NCI-H2171 treated with DMSO at 0.1 percent for 48 hours (cell line): ENCODE measurements around the gene NYNRIN.

Experiments used
- DNase-seq: peaks from one replicate; lab custom pipeline; 2025; lab: John Stamatoyannopoulos, UW

NYNRIN gene

DNA sequence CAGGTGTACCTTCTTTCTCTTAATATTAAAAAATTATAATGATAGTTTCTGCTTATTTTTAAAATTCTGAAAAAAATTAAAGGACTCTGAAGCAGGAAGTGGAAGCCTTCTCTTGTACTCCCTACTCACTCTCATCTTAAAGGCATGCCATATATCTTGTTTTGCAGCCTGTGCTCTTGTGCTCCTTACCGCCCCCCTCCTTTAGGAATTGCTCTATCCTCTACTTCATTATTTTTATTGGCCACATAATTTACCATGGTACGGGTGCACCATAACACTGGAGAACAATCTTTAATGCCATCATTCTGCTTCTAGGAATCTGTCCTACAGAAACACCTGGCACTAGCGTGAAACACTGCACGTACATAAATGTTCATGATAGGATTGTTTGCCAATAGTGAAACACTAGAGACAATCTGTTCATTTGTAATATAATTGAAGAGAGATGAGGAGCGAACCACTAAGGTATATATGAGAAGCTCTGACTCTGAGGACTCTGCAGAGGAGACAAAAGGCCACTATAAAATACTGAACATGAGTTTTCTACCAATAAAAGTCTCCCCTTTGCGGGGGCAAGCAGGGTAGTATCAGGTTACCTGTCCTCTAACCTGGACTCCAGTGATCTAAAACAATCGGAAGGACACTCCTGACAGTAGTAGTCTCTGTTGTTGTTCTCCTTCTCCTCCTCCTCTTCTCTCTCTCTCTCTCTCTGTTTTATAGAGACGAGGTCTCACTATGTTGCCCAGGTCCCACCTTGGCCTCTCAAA, 6.3 kb upstream of the NYNRIN start:
- peak; percentile 82 for DNase-seq

DNA sequence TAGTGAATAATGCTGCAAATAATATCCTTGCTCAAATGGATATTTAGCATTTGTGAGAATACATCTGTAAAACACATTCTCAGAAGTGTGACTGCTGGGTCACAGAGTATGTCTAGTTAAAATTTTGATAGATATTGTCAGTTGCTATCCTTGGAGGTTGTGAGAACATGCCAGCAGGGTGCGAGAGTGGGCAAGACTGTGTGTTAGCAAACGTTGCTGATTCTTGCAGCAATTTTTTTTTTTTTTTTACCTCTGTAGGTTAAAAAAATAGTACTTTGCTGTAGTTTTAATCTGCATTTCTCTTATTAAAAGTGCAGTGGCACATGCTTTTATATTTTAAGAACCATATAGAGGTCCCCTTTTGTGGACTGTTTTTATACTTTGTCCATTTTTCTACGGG, 4.5 kb upstream of the NYNRIN start:
- DNase-seq, result peak; percentile 63

DNA sequence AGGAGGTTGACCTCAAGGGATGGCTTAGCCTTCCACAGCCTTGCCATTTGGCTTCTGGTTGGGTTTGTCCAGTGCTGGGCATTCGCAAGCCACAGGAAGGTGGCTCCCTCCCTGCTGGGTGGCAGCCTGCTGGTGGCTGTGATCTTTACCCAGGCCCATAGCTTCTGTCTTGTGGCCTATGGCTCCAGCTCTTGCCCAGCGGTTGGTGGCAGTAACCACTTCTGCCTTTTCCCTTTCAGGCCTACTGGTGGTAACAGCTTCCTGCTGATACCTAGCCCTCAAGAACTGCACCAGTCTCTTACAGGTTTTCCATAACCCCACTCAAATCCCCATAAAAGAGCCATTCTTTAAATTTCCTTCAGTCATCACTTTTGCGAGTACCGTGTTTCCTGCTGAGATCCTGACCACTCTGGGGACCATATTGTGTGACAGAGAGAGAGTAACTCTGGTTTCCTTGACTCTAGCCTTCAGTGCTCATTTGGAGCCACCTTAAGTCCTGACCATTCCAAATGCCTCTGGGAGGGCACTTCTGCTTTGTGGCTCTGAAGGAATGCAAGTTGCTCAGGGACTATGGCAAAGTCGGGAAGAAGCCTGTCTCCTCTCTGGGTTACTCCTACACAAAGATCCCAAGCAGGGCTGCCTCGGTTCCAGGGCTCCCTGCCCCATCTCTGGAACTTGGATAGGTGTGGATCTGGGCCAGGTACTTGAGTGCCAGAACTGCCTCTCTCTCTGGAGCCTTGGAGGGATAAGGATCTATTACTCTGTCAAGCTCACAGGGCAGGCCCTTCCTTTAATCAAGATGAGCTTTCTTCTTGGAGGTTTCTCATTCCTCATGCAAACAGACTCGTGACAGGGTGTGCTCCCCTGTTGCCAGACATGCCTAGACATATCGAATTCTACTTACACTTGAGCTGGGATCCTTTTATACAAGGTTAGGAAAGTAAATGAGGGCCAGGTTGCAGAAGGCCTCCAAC, 2.9 kb upstream of the NYNRIN start:
- DNase-seq, result peak; percentile 58

DNA sequence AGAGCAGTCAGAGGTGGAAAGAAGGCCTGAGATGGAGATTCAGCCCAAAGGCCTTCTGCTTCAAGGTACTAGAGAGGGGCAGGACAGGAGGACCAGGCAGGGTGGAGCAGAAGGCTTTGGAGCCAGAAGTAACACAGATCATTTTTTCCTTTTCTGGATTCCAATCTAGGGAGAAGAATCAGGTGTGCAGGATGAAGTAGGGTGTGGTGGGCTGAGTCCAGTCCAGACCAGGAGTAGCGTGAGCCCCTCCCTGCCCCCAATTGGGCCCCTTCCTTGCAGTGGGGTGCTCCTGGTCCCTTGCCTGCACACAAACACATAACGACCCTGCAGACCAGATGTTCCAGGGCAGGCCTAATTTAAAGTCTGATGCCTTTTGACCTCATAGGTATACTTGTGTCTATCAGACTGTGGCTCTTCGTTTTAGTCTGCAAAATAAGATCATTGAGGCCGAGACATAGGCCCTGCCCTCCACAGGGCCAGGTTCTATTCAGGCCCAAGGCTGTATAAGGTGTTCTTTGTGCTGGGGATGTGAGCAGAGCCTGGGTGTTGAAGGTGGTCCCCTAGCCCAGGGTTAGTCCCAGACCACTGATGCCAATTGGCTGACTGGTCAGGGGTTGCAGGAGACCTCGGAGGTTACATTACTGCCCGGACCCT, 1.0 kb upstream of the NYNRIN start:
- DNase-seq, result peak; percentile 16

DNA sequence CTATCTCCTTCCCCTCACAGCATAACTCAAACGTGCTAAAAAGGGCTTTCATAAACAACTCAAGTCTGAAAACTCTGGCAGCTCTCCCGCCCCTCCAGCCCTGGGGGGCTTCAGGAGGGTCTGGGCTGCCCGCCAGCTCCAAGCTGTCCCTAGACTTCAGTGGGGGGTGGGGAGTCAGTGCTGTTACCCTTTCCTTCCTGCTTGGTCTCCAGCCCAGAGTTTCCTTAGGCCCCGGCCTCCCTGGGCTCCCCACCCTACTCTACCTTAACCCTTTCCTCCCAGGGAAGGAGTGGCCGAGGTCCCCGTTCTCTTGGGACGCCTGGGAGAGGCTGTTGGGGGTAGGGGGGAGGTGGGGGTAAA, 530 bp upstream of the NYNRIN start:
- no peak for DNase-seq

DNA sequence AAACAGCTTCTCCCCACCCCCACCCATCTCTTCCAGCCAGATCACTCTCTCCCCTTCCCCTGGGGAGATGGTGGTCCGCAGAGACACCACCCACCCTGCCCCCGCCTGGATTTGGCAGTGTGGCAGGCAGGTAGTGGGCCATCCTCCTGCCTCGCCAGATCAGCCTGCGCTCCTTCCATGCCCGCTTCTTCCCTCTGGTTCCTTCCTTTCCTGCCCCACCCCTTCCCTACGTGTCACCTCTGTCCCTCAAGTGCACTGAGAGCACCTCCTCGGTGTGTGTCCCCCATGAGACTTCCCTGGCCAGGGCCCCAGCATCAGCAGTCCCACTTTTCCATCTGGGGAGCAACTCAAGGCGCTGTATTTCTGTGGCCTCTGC, 632 bp downstream of the NYNRIN start:
- DNase-seq, result peak; percentile 6

DNA sequence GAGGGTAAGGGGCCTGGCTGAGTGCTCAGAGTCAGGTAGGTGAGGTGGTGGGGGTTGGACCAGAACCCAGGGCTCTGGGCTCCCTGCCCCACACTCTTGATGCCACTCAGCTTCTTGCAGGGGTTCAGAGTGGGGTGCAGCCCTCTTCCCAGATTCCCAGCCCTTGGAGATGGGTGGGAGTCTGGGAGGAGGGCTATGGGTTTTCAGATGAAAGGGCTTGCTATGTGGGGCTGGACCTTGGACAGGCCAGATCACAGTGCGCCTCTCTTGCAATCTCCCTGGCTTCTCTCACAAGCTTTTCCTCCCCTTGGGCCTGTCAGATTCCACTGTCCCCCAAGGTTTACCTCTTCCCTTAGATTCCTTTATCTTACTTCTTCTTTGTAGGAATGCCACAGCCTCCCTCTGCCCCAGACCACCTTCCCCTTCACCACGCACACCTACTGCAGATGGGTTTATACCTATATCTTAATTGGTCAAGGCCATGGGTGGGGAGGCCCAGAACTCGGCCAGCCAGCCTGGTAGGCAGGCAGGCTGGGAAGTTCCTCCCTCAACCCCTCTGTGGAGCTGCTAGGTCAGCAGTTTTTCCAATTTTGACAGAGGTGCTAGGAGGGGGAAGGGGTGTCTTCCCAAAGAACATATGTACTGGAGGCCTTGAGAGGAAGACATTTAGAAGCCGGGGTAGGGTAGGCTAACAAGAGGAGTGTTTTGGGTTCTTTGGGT, 1.4 kb downstream of the NYNRIN start:
- no peak for DNase-seq

DNA sequence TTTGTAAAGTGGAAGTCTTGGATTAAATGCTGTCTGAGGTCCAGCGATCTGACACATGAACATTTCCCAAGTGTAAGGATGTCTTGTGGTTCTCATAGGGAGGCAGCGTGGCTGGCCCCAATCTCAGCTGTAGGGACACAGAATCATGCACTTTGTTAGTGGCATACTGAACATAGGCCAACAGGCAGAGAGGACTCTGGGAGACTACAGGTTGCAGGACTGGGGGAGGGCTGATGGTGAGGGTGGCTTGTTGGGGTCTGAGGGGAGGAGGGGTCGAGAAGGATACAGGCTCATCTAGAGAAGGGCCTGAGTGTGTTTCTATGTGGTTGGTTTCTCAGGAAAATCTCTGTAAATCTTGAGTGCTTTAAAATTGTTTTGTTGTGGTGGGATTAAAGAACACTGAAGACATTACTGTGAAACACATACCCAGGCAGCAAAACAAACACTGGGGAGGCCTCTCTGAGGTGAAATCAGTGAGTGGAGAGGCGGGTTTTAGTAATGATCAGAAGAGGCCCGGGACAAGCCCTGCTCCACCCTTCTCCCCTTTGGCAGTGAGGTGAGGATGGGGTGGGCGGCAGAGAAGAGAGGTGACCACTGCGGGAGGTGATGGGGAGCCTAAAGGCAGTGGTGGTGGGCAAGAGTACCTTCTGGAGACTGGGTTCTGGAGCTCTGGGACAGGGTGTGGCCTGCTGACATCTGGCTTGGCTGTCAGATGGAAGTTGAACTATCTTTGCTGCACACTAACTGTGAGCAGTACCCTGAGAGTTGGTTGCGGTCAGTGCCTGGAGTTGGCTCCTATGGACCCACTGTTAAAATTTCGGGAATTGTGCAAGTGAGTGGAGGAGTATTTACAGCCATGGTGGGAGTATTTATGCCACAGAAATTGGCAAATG, 3.3 kb downstream of the NYNRIN start:
- DNase-seq, result no peak

DNA sequence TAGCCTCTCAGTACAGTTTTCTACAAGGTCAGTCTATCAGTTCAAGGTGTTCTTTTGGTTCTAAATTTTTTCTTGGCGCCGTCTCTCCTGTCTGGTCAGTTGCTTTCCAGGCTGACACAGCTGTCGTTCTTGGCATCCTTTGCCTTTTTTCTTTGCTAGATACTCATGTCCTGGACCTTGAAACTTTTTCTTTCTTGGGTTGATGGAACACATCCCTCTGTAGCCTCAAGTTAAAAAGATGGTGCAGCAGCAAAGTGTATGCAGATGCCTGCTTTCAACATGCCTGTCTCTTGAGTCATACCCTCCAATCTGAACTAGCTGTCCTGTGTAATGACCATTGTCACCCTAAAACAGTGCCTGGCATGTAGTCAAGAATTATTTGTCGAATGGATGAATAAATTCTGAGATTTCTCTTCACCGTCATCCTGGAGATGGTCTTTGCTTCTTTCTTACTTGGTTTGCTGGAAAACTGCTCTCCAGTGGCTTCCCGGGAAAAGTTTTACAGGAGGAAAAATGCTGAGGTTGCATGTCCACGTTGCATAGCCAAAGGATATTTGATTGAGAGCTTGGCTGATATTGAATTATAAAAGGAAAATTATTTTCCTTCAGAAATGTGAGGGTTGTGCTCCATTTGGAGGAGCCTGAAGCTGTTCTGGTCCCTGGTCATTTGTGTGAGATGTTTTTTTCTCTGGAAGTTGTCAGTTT, 4.6 kb downstream of the NYNRIN start:
- no peak for DNase-seq

DNA sequence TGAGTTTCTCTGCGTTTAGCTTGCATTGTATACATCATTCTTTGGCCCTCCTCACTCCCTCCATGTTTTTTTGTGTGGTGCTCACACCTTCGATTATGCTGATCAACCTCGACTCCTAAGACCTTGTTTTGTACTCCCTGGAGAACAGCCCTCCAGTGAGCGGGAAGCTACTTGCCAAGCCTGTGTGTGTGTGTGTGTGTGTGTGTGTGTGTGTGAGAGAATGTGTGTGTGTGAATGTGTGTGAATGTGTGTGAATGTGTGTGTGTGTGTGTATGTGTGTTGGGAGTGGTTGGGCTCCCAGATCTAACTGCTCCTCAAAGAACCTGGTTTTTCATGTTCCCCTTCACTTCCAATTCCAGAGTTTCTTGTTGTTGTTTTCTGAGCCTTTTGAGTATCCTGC, 6.0 kb downstream of the NYNRIN start:
- no peak for DNase-seq

DNA sequence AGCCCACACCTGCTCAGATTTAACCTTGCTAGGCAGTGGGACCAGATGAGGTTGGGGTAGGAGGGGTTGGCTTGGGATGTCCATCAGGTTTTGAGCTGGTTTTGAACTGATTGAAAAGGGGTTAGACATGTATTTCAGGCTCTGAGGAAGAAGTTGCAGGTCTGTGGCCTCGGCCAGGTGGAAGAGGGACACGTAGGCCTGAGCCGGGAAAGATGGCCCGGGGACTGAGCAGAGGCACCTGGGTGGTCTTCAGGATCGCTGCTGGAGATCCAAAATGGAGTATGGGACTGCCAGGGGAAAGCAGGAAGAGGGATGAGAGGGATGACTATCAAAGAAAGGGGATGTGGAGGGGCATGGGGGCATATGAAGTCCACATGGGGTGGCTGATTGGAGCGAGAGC, 7.6 kb downstream of the NYNRIN start:
- DNase-seq, result no peak

DNA sequence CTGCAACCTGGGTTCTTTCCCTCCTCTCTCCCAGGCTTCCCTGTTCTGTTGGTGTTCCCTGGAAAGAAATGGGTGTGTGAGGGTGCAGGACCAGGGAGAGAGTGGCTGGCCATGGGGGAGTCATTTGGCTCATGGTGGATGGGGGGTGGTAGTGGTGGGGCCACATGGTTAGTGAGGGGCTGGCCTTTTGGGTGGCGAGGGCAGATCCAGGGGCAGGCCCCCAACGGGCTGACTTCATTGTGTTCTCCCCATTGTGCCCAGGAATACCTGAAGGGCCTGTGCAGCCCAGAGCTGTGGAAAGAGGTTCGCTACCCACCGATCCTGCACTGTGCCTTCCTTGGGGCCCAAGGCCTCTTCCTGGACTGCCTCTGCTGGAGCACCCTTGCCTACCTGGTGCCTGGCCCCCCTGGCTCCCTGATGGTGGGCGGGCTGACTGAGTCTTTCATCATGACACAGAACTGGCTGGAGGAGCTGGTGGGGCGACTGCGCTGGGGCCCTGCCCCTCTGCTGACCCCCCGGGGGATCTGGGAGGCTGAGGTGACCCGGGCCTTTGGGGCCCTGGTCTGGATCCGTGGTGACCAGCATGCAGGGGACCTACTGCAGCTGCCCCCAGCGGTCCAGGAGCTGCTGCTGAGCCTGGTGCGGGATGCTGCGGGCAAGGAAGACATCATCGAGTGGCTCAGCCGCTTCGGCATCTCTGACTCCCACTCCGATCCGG, 9.0 kb downstream of the NYNRIN start:
- no peak for DNase-seq

DNA sequence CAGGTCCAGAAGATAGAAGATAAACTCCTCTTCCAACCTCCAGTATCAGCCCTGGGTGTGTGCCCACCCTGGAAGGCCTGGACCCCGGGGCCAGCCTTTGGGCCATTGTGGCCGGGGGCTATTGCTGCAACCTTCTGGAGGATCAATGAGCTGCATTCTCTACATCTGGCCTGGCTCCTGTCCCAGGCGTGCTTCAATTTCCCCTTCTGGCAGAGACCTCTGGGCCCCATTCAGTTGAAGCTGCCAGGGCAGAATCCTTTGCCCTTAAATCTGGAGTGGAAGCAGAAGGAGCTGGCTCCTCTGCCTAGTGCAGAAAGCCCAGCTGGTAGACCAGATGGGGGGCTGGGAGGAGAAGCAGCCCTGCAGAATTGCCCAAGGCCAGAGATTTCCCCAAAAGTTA, 10.0 kb downstream of the NYNRIN start:
- peak; percentile 75 for DNase-seq

DNA sequence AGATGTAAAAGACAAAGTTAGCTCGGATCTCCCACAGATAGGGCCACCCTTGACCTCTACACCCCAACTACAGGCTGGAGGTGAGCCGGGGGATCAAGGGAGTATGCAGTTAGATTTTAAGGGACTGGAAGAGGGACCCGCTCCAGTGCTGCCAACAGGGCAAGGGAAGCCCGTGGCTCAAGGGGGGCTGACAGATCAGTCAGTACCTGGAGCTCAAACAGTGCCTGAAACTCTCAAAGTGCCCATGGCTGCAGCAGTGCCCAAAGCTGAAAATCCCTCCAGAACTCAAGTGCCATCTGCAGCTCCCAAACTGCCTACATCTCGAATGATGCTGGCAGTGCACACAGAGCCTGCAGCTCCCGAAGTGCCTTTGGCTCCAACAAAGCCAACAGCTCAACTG, 10.4 kb downstream of the NYNRIN start:
- DNase-seq, result peak; percentile 29

DNA sequence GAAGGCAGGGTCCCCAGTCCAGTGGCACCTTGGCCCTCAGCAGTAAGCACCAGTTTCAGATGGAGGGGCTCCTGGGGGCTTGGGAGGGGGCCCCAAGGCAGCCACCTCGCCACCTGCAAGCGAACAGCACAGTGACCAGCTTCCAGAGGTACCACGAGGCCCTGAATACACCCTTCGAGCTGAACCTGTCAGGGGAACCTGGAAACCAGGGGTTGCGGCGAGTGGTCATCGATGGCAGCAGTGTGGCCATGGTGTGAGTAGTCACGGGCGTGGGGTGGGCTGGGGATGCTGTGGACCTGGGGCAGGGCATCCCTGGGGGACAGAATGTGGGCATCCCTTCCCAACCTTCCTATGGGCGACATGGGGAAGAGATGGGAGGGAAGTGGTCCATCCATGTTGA, 11.2 kb downstream of the NYNRIN start:
- no peak for DNase-seq

DNA sequence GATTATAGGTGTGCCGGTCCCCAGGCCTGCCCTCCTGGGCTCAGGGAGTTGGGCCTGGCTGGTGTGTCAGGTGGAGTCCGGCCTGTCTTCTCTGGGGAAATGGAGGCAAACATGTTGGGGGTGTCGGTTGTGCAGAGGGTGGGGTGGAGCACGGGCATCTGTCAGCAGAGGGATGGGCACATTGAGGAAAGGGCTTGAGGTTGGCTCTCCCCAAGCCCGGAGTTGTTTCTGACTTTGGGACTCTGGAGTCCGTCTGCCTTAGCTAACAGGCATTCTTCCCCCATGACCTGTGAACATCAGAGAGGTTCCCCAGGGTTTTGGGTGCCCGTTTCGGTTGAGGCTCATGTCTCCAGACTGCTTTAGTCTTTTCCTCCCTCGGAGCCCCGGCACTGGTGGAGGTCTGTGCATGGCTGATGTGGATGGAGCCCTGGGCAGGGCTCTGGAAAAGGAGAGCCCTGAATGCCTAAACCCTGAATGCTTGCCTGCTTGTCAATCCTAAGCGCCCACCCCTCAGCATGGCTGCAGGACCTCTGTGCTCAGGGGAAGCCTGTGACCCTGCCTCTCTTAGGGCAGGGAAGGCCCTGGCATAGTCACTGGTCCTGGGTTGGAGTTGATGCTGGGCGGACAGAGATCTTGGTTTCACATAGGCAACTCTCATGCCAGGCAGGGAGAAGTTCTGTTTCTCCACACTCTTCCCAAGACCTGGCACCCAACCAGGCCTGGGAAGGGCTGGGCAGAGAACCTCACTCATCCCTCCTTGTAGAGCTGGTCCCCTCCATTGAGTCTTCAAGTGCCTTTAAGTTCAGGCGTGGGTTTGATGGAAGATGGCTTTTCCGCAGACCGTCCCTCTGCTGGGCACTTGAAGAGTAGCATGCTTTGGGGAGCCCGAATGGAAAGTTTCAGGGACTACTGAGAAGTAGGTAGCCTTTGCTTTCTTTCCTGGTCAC, 12.9 kb downstream of the NYNRIN start:
- DNase-seq, result peak; percentile 59

DNA sequence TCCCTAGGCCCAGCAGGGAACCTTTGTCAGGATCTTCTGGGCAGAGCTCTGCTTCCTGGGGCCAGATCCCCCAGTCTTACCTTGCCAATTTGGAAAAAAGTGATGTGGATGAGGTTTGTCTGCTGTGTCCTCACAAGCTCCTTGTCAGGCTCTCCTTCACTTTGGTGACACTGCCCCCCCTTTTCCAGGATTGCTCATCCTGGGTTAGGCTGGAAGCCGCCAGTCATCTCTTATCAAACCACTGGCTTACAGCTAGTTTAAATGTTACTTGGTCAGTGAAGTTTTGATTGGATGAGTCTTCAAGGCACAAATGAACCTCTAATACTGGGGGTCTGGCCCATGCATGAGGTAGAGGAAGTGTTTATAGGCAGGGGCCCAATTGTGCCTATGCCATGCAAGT, 15.3 kb downstream of the NYNRIN start:
- DNase-seq, result no peak

DNA sequence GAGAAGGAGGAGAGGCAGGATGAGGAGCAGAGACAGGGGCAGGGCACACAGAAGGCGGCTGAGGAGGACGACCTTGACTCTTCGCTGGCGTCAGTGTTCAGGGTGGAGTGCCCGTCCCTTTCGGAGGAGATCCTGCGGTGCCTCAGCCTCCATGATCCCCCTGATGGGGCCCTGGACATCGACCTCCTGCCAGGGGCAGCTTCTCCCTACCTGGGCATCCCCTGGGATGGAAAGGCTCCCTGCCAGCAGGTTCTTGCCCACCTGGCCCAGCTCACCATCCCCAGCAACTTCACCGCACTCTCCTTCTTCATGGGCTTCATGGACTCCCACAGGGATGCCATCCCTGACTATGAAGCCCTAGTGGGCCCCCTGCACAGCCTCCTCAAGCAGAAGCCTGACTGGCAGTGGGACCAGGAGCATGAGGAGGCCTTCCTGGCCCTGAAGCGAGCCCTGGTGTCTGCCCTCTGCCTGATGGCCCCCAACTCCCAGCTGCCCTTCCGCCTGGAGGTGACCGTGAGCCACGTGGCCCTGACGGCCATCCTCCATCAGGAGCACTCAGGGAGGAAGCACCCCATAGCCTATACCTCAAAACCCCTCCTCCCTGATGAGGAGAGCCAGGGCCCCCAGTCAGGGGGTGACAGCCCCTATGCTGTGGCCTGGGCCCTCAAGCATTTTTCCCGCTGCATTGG, 16.1 kb downstream of the NYNRIN start:
- DNase-seq, result no peak
